LoVo (cell line): ENCODE data around the gene LCE3A.
A peak's percentile ranks its signal among the peaks of the same experiment; 100 is the strongest.
"Not testable (repeated sequence)": the region's sequence is repeated elsewhere in the genome, so short reads cannot be mapped to it uniquely, and the experiment has no call there.

Source experiments
- DNase-seq: peaks from one replicate; pipeline ENCODE4 v3.0.0-alpha.2; 2016; ENCODE audit warnings: low spot score

Gene LCE3A

DNA sequence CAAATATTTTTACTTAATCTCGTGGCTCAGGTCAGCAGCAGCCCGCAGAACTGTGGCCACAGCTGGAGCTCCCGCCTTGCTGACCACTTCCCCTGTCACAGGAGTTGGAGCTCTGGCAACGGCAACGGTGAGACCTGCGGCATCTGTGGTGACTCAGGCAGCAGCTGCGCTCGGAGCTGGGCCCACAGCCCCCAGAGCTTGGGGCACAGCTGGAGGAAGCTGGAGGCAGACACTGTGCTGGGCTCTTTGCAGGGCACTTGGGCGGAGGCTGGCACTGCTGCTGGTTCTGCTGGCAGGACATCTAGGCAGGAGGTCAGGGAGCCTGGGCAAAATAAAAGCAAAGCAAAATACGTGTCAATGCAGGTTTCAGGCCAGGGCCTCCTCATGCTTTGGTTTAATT is at the start of gene LCE3A:
TSS of gene LCE3A (minus strand) at position 301 of the 400 bp plus-strand sequence. CDS start at position 301, 0 bp downstream.
- DNase-seq = no peak

DNA sequence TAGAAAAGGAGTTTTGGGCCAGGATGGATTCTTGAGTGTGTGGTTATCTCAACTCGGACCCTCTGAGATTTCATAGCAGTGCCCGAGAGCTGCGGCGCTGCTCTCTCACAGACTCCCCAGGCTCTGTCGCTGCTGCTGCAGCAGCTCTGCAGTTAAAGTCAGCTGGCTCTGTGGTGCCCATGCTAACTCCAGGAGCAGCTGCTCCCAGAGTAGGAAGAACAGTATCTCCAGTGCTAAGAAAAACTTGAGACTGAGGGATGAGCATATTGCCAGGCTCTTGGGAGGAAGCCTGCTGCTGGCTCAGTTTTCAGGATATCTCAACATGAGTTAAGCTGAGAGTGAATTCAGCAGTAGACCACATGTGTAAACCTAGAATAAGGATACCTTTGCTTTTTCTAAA is 44.7 kb upstream of the LCE3A start:
- DNase-seq = no peak

DNA sequence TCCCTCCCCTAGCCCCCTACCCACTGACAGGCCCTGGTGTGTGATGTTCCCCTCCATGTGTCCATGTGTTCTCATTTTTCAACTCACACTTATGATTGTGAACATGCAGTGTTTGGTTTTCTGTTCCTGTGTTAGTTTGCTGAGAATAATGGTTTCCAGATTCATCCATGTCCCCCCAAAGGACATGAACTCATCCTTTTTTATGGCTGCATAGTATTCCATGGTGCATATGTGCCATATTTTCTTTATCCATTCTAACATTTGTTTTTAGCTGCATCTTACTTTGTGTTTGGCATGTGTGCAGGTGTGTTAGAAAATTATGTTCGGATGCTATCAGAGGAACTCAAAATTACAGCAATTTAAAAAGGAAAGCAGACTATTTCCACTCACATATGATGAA is 43.3 kb upstream of the LCE3A start:
- not testable (repeated sequence) for DNase-seq

GRCh38 chr1:152663098-152663497 is 40.2 kb upstream of the LCE3A start, which contains the start of gene LCE2D:
Gene LCE2D, plus strand, starts transcription at chr1:152663380. Its CDS starts 726 bp downstream, at chr1:152664106.
- DNase-seq = no peak

DNA sequence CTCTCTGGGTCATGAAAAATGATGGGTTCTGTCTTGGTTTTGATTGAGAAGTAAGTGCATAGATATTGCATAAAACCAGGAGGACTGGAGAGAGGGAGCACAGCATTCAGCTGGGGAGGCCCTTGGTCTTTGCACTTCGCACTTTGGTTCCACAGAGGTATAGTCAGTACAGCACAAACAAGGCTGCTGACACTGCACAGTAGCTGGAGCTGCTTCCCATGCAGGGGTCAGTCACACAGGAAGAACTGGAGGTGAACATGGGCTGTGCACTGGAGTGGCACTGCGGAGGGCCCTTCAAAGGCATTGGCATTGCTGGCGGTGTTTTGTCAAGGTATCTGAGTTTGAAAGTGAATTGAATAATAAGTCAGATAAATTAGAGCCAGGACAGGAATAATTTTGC is 35.7 kb upstream of the LCE3A start:
- no peak for DNase-seq

GRCh38 chr1:152657677-152658076 is 34.8 kb upstream of the LCE3A start:
- DNase-seq = no peak

- DNase-seq = no peak
Observed at GRCh38 chr1:152656459-152656858, 33.6 kb upstream of the LCE3A start.

- peak; percentile 43 for DNase-seq
Observed at GRCh38 chr1:152654110-152654509, 31.2 kb upstream of the LCE3A start.

- DNase-seq = no peak
Observed at GRCh38 chr1:152646656-152647055, 23.8 kb upstream of the LCE3A start.

- DNase-seq = no peak
Observed at GRCh38 chr1:152645146-152645545, 22.2 kb upstream of the LCE3A start.

DNA sequence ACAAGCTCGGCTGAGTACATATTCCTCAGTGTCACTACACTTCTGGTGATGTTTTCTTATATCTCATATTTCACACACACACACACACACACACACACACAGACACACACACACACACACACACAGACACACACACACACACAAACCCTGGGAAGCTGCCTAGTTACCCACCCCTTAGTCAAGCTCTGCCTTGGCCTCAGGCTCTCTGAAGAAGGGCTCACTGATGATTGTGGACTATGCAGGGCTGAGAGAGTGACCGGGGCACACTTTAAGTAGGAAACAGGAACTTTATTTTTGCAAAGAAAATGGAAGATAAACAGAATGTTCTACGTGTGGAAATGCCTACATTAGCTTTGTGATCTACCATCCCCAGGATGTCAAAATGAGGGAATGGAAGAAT is 21.0 kb upstream of the LCE3A start:
- no peak for DNase-seq

- DNase-seq = no peak
Observed at GRCh38 chr1:152640351-152640750, 17.4 kb upstream of the LCE3A start.

DNA sequence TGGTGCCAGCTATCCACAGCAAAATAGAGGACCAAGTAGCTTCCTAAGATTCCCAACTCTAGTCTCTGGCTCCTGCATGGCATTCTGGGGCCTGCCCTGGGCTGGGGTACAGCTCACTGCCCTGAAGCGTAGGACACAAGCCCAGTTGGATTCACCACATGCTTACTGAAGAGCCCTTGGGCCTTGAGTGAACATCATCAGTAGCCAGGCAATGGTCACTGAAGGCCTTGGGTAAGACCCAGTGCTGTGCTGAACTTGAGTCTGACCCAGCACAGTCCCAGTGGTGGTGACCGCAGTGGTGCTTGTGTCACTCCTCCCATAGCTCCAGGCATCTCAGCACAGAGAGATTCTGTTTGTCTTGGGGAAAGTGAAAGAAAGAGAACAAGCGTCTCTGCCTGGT is 7.7 kb upstream of the LCE3A start:
- DNase-seq = no peak

DNA sequence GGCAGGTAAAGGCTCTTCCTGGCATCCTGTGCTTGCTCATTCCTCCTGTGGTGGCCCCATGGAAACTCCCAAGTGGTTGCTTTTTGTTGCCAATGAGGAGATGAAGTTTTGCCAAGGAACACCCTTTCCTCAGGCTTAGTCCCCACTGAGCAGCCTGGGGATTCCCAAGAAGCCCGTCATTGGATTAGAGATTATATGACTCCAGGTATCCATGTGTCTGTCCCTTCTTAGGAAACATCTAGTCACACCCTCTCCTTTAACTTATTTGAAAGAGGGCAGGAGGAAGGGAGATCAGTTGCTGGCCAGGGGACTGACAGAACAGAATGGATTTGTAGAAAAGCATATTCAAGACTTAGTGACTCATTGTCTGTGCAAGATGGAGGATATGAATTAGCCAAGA is 3.8 kb upstream of the LCE3A start:
- DNase-seq = no peak

- no peak for DNase-seq
Observed at GRCh38 chr1:152623203-152623844, 421 bp upstream of the LCE3A start.

GRCh38 chr1:152621993-152622392 is 910 bp downstream of the LCE3A start:
- DNase-seq = no peak

DNA sequence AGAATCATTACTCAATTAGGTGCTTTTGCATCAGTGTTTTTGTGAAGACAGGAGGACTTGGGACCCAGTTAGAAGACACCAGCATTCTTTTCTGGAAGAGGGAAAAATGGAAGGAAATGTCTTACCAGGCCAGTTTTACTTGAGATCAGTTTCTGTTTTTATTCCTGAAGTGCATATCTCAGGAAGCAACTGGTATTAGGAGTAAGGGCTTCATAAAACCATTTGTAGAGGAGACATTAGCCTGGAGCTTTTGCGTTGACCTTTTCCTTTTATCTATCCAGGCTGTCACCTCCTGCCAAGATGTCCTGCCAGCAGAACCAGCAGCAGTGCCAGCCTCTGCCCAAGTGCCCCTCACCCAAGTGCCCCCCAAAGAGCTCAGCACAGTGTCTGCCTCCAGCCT is 9.4 kb downstream of the LCE3A start, which contains the start of gene LCE3B:
TSS of gene LCE3B (plus strand) at position 301 of the 400 bp plus-strand sequence. CDS start at position 301, 0 bp downstream.
- no peak for DNase-seq

- DNase-seq = no peak
Observed at GRCh38 chr1:152599934-152600333, 23.0 kb downstream of the LCE3A start, which contains the start of gene LCE3C. Gene LCE3C, plus strand, starts transcription at chr1:152600234. Its CDS starts 498 bp downstream, at chr1:152600732.

DNA sequence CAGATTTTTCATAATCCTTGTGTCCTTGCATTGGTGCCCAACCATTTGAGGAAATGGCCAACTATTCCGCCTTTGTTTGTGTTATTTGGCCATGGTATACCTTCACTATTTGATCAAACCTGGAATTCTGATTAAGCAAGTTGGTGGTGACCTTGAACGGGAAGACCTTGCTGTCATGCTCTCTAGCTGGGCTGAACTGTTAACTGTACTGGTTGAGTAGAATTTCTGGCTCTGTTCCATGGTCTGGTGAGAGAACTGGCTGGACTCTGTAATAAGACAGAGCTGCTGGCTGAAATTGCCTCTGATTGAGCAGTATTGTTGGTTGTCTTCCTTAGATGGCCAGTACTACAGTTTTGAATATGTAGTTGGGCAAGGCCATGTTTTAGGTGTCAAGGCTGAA is 25.9 kb downstream of the LCE3A start:
- no peak for DNase-seq

DNA sequence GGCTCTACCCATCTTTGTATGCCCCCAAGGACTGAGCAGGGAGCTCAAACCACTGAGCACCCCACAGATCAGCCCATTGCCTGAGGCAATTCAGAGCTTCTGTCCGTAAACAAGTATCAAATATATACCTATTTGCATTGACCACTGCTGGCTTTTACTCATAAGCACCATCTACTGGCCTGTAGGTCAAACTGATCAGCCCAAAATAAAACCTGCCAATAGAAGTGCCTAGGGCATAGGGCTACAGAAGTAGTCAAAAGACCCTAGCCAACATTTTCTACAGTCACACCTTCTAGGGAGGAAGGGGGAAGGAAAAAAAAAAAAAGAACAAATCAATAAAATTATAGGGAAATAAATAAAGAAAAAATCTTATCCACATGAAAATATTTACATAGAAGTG is 37.3 kb downstream of the LCE3A start:
- DNase-seq = no peak

GRCh38 chr1:152582647-152583046 is 40.3 kb downstream of the LCE3A start:
- no peak for DNase-seq

GRCh38 chr1:152580433-152580832 is 42.5 kb downstream of the LCE3A start, which contains the start of gene LCE3D:
Gene LCE3D, minus strand, starts transcription at chr1:152580516. Its CDS starts 580 bp downstream, at chr1:152579936.
- no peak for DNase-seq

- not testable (repeated sequence) for DNase-seq
Observed at GRCh38 chr1:152579526-152579925, 43.4 kb downstream of the LCE3A start.

- DNase-seq = no peak
Observed at GRCh38 chr1:152577168-152577567, 45.7 kb downstream of the LCE3A start.
